GM21367 (cell line): ENCODE data around the gene ENTPD8.
"Not testable (repeated sequence)": the region's sequence is repeated elsewhere in the genome, so short reads cannot be mapped to it uniquely, and the experiment has no call there.

Experiments used
- ATAC-seq: cut with Tn5 transposase; IDR thresholded peaks from one replicate; pipeline ENCODE4 v1.9.1; 2021; ENCODE audit not compliant: unreplicated experiment

The ENTPD8 gene

GRCh38 chr9:137395666-137396010 lies 45.5 kb downstream of the ENTPD8 start:
- no peak for ATAC-seq

GRCh38 chr9:137394866-137395665 lies 46.1 kb downstream of the ENTPD8 start:
- ATAC-seq = no peak

- ATAC-seq = no peak
Measured at GRCh38 chr9:137393176-137394150, 47.7 kb downstream of the ENTPD8 start.

- ATAC-seq = no peak
Measured at GRCh38 chr9:137392232-137393007, 48.7 kb downstream of the ENTPD8 start.

GRCh38 chr9:137391411-137391754 lies 49.8 kb downstream of the ENTPD8 start:
- no peak for ATAC-seq

GRCh38 chr9:137390553-137391410 lies 50.4 kb downstream of the ENTPD8 start:
- no peak for ATAC-seq

- no peak for ATAC-seq
Measured at GRCh38 chr9:137389428-137389746, 51.8 kb downstream of the ENTPD8 start.

- ATAC-seq = no peak
Measured at GRCh38 chr9:137388589-137389427, 52.3 kb downstream of the ENTPD8 start.

GRCh38 chr9:137387891-137388560 lies 53.1 kb downstream of the ENTPD8 start:
- ATAC-seq = no peak

GRCh38 chr9:137387114-137387890 lies 53.9 kb downstream of the ENTPD8 start:
- ATAC-seq = no peak

- not testable (repeated sequence) for ATAC-seq
Measured at GRCh38 chr9:137386507-137387113, 54.5 kb downstream of the ENTPD8 start.

GRCh38 chr9:137385061-137385655 lies 56.0 kb downstream of the ENTPD8 start:
- ATAC-seq = no peak
